ENCODE measurements around the gene IDE. TPM values are rescaled to one million over a fixed set of nuclear protein-coding genes. Genes with fewer than 3 reads are reported as not detected.

IDE gene
- total RNA-seq, 4 donors from 2014 or later: 41.2 to 71.0 (median 52.9) TPM

GRCh38 chr10:92492748-92493240 lies 81.1 kb downstream of the IDE start:
- H3K27ac ChIP-seq: no peak overlapping the region
- TF ChIP-seq POLR2A (IDR thresholded peaks at IDR 0.05): no peak
- TF ChIP-seq, protein P1, sequence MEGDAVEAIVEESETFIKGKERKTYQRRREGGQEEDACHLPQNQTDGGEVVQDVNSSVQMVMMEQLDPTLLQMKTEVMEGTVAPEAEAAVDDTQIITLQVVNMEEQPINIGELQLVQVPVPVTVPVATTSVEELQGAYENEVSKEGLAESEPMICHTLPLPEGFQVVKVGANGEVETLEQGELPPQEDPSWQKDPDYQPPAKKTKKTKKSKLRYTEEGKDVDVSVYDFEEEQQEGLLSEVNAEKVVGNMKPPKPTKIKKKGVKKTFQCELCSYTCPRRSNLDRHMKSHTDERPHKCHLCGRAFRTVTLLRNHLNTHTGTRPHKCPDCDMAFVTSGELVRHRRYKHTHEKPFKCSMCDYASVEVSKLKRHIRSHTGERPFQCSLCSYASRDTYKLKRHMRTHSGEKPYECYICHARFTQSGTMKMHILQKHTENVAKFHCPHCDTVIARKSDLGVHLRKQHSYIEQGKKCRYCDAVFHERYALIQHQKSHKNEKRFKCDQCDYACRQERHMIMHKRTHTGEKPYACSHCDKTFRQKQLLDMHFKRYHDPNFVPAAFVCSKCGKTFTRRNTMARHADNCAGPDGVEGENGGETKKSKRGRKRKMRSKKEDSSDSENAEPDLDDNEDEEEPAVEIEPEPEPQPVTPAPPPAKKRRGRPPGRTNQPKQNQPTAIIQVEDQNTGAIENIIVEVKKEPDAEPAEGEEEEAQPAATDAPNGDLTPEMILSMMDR (IDR thresholded peaks at IDR 0.05 in 4 of 5, conservative IDR thresholded peaks at IDR 0.05 in 1 of 5): no peak
- in situ Hi-C loops (cut with MboI; ENCODE audit: low sequenced_read_pairs in 4 of 4): loop anchor here in 1 of 4 donors (25.0 kb wide), 1 partner anchor 655 kb away; no protein-coding TSS in a partner anchor
- H3K36me3 ChIP-seq: peaks cover 5 to 54% of the 10 kb centered on the region in 2 donors
- no peak for DNase-seq
- H3K4me1 ChIP-seq: peaks cover 0 to 4% of the 10 kb centered on the region in 2 donors
- H3K4me3 ChIP-seq: no peak overlapping the region
- H3K27me3 ChIP-seq: no peaks in the 10 kb centered on the region
- ATAC-seq: no peak
- intact Hi-C loops (cut with DNase I; ENCODE audit: low total_unique reads): no loop called here
- H3K9me3 ChIP-seq: no peaks in the 10 kb centered on the region

- Histone ChIP-seq H3K9me3 (no peaks in the 10 kb centered on the region), H3K36me3 (peaks cover 5 to 66% of the 10 kb centered on the region in 2 donors), H3K27me3 (no peaks in the 10 kb centered on the region), H3K4me1 (no peaks in the 10 kb centered on the region), H3K27ac (no peak overlapping the region), H3K4me3 (no peak overlapping the region)
- TF ChIP-seq, protein P1 (IDR thresholded peaks at IDR 0.05 in 4 of 5, conservative IDR thresholded peaks at IDR 0.05 in 1 of 5): no peak
- no peak for TF ChIP-seq POLR2A (IDR thresholded peaks at IDR 0.05)
- intact Hi-C loops (cut with DNase I; ENCODE audit: low total_unique reads): no loop called here
- DNase-seq (no peak), ATAC-seq (no peak)
- in situ Hi-C loops (cut with MboI; ENCODE audit: low sequenced_read_pairs in 4 of 4): loop anchor here in 1 of 4 donors (25.0 kb wide), 1 partner anchor 653 kb away; no protein-coding TSS in a partner anchor
Measured at GRCh38 chr10:92490387-92490786, 83.5 kb downstream of the IDE start.

- H3K36me3 ChIP-seq: peaks cover 5 to 91% of the 10 kb centered on the region in 2 donors
Measured at GRCh38 chr10:92486637-92487036, 87.3 kb downstream of the IDE start.

DNA sequence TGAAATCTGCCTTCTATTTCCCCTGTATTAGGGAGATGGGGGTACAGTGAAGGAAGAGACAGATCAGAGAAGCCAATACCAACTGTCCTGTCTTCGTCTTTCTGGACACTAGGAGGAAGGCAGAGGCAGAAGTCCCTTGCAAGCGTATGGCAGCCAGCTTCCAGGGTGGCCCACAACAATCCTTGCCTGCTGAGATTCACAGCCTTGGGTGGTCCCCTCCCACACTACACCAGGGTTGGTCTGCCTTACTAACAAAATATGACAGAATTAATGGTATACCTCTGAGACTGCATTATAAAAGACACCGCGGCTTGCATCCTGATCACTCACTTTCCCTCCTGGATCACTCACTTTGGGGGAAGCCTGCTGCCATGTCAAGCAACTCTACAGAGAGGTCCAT lies 90.4 kb downstream of the IDE start:
- no peak for ATAC-seq
- in situ Hi-C loops (cut with MboI; ENCODE audit: low sequenced_read_pairs in 4 of 4): loop anchor here in 1 of 4 donors (25.0 kb wide), 1 partner anchor 646 kb away; no protein-coding TSS in a partner anchor

More at GRCh38 chr10:92486637-92487036, 87.3 kb downstream of the IDE start:
- no peak for TF ChIP-seq POLR2A (IDR thresholded peaks at IDR 0.05)
- TF ChIP-seq, protein P1 (IDR thresholded peaks at IDR 0.05 in 4 of 5, conservative IDR thresholded peaks at IDR 0.05 in 1 of 5): no peak
- H3K27ac ChIP-seq: no peak overlapping the region
- no peaks in the 10 kb centered on the region for H3K9me3 ChIP-seq
- H3K27me3 ChIP-seq: no peaks in the 10 kb centered on the region
- in situ Hi-C loops (cut with MboI; ENCODE audit: low sequenced_read_pairs in 4 of 4) (loop anchor here in 1 of 4 donors (25.0 kb wide), 1 partner anchor 649 kb away; no protein-coding TSS in a partner anchor), intact Hi-C loops (cut with DNase I; ENCODE audit: low total_unique reads) (no loop called here)
- ATAC-seq: no peak
- no peak overlapping the region for H3K4me3 ChIP-seq
- no peak for DNase-seq
- no peaks in the 10 kb centered on the region for H3K4me1 ChIP-seq

More for the DNA sequence above, 90.4 kb downstream of the IDE start:
- no peak for DNase-seq
- no peak for TF ChIP-seq POLR2A (IDR thresholded peaks at IDR 0.05)
- TF ChIP-seq, protein P1 (IDR thresholded peaks at IDR 0.05 in 4 of 5, conservative IDR thresholded peaks at IDR 0.05 in 1 of 5): no peak
- H3K9me3 ChIP-seq: no peaks in the 10 kb centered on the region
- H3K27me3 ChIP-seq: no peaks in the 10 kb centered on the region
- intact Hi-C loops (cut with DNase I; ENCODE audit: low total_unique reads): no loop called here
- H3K4me3 ChIP-seq: no peak overlapping the region
- peaks cover 0 to 98% of the 10 kb centered on the region in 2 donors for H3K36me3 ChIP-seq
- H3K4me1 ChIP-seq: no peaks in the 10 kb centered on the region
- no peak overlapping the region for H3K27ac ChIP-seq
